Stimulated activated CD4-positive, alpha-beta T cell treated with anti-CD3 and anti-CD28 coated beads, Interleukin-1b, Interleukin-23, amount 100 ng/mL, for 48 hours (primary cell): ENCODE measurements around the gene TRERF1.

ENCODE experiments used
- DNase-seq: peaks from one replicate; pipeline ENCODE4 v3.0.0-alpha.2; 2020

TRERF1 gene

GRCh38 chr6:42268016-42268834, 183.5 kb downstream of the TRERF1 start:
- DNase-seq, result no peak

- DNase-seq, result no peak
Observed at GRCh38 chr6:42266538-42266937, 185.2 kb downstream of the TRERF1 start.

GRCh38 chr6:42264852-42265390, 186.8 kb downstream of the TRERF1 start:
- no peak for DNase-seq

- DNase-seq, result no peak
Observed at GRCh38 chr6:42264162-42264851, 187.4 kb downstream of the TRERF1 start.

- DNase-seq, result no peak
Observed at GRCh38 chr6:42263165-42263728, 188.5 kb downstream of the TRERF1 start.

GRCh38 chr6:42260972-42261371, 190.8 kb downstream of the TRERF1 start:
- peak; percentile 29 for DNase-seq

- no peak for DNase-seq
Observed at GRCh38 chr6:42260396-42260888, 191.3 kb downstream of the TRERF1 start.

GRCh38 chr6:42259841-42260395, 191.8 kb downstream of the TRERF1 start:
- no peak for DNase-seq

GRCh38 chr6:42259286-42259685, 192.4 kb downstream of the TRERF1 start:
- DNase-seq, result no peak

- DNase-seq, result no peak
Observed at GRCh38 chr6:42257614-42258013, 194.1 kb downstream of the TRERF1 start.

- DNase-seq, result no peak
Observed at GRCh38 chr6:42257063-42257462, 194.7 kb downstream of the TRERF1 start.

GRCh38 chr6:42255050-42255449, 196.7 kb downstream of the TRERF1 start:
- no peak for DNase-seq

- DNase-seq, result no peak
Observed at GRCh38 chr6:42254505-42254904, 197.2 kb downstream of the TRERF1 start.

GRCh38 chr6:42251911-42252637, 199.7 kb downstream of the TRERF1 start:
- no peak for DNase-seq

- DNase-seq, result no peak
Observed at GRCh38 chr6:42251500-42251899, 200.2 kb downstream of the TRERF1 start.

- DNase-seq, result no peak
Observed at GRCh38 chr6:42250274-42250931, 201.3 kb downstream of the TRERF1 start.

GRCh38 chr6:42249279-42249678, 202.4 kb downstream of the TRERF1 start:
- no peak for DNase-seq

- DNase-seq, result no peak
Observed at GRCh38 chr6:42243046-42243445, 208.7 kb downstream of the TRERF1 start.

- DNase-seq, result no peak
Observed at GRCh38 chr6:42241915-42242314, 209.8 kb downstream of the TRERF1 start.

GRCh38 chr6:42239736-42240375, 211.9 kb downstream of the TRERF1 start:
- no peak for DNase-seq

- no peak for DNase-seq
Observed at GRCh38 chr6:42239333-42239732, 212.4 kb downstream of the TRERF1 start.
